Activated T-helper 1 cell treated with Interleukin-2 at 50 U/mL for 16 hours (primary cell): ENCODE results near the gene C9orf50.

Experiments used
- DNase-seq: peaks from one replicate; pipeline ENCODE4 v3.0.0-alpha.2; 2020; ENCODE audit warnings: low read depth

C9orf50 gene

GRCh38 chr9:129591916-129592315 lies 29.0 kb downstream of the C9orf50 start:
- DNase-seq, result no peak

DNA sequence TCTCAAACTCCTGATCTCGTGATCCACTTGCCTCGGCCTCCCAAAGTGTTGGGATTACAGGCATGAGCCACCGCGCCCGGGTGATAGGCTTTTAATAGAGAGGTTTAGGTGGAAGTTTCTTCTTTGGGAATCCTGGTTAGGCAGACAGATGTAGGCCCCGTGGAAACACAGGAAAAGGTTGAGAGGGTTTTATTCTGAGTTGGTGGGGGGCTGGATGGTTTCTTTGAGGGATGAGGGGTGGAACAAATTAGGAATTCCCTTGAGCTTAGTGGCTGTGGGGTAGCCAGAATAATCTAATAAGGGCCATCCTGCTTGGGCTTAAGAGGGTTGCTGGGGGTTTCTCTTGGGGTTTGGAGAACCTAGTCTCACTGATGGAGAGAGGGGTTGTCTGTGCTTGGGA lies 30.4 kb downstream of the C9orf50 start:
- DNase-seq, result no peak

GRCh38 chr9:129587487-129588262 lies 33.2 kb downstream of the C9orf50 start:
- DNase-seq, result no peak

GRCh38 chr9:129586685-129587084 lies 34.2 kb downstream of the C9orf50 start:
- no peak for DNase-seq

DNA sequence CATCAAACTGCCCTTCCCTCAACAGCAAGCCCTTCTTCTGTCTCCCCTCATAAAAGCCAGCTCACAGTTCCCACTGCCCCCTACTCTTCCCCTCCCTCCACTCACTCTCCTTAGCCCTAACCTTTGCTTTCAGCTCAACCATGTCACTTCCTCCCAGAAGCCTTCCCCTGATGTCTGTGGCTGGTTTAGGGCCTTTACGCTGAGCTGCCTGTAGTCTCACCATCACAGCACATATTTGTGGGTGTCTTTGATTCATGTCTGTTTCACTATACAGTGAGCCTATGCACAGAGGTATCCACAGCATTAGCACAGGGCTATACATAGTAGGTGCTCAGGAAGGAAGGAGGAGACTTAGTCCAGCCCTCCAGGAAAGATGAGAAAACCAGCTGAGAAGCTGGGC lies 34.7 kb downstream of the C9orf50 start:
- no peak for DNase-seq

DNA sequence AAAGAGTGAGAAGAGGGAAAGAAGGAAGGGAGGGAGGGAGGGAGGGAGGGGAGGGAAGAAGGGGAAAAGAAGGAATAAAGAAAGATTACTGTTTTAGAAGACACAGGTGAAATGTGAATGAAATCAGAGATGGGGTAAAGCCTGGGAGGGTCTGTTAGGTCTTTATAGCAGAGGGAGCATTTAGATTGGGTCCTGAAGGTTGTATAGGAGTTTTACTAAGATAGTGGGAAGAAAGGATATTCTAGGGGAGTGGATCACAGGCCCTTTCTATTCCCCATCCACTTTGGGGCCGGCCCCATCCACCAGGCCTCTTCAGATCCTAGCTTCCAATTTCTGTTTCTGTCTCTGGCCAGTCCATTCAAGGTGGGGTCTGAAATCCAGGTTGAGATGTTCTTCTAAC lies 35.5 kb downstream of the C9orf50 start:
- DNase-seq, result no peak

DNA sequence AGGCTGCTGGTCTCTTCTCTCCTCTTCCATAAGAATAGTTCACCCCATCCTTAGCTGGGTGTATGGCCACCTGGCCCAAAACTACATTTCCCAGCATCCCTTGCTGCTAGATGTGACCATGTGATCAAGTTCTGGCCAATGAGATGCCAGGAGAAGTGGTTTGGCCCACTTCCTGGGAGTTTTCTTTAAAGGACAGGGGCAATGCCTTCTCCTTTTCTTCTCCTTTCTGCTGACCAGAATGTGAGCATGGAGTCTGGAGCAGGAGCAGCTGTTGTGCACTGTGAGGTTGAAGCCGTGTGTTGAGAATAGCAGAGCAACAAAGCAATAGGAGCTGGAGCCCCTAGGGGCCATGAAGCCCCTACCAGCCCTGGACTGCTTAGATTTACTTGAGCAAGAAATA lies 36.8 kb downstream of the C9orf50 start:
- DNase-seq, result peak; percentile 23

DNA sequence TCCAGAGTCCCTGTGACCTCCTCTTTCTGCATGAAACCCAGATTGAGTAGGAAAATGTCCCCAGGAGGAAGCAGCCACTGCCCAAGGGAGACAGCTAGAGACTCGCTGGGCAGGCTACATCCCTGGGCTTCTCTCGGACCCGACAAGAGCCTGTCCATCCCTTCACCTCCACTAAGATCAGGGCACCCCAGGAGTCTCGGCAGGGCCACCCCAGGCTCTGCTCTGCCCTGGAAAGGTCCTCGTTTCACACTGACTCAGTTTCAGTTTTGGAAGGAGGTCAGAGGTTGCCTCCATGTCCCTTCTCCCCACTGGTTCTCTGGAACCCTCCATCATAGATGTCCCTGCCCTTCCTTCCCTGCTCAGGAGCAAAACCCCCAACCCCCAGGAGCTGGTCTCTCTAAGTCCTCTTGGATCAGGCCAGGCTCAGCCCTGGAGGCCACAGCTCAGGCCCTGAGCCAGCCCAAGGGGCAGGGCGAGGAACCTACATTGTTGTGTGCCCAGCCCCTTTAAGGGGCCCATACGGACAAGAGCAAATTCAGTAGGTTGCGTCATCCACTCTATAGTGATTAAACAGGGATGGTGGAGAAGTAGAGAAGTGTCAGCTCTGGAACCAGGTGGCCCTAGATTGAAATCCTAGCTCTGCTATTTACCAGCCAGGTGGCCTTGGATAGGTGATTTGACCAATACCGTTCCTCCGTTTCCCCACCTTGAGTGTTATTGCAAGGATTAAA lies 37.4 kb downstream of the C9orf50 start:
- DNase-seq, result no peak

DNA sequence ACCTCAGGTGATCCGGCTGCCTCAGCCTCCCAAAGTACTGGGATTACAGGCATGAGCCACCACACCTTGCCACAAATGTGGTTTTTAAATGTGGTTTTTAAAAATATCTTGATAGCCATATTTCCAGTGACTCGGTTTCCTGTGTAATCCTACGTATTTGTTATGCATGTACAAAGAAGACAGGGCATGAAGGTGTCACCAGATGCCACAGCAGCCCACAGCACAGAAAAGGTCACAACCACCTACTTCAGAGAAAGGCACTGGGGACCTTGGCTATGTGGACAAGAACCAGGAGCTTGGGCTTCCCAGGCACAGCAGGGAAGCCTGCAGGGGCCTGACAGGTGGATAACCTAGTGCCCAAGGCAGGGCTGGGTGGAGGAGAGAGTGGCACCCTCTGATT lies 38.0 kb downstream of the C9orf50 start:
- no peak for DNase-seq

DNA sequence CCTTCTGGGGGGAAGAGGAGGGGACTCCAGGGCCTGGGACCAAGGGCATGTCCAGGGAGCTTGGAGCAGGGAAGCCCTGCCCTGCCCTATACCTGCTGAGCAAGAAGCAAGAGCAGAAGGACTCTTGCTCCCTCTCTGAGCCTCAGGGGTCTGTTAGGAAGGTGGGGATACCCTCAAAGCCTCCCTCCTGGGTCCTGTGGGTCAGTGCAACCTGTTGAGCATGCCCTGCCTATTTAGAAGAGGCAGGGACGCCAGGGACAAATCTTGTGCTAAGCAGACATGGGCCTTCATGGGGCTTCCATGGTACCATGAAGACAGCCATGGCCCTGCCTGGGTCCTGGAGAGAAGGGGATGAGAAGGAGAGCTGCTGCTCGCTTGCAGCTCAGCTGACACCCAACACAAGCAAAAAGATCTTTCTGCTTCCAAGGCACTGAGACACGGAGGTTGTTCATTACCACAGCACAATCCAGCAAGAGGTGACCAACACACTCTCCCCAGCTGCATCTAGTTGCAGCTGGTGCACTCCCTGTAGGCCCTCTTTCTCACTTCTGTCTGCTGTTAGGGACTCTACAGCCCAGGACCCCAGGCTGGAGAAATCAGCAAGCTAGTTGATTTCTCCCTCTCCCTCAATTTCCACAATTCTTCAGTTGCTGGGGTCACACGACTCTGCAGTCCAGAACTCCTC lies 39.3 kb downstream of the C9orf50 start:
- no peak for DNase-seq

- DNase-seq, result no peak
These were observed 40.5 kb downstream of the C9orf50 start for GRCh38 chr9:129580211-129580915.

GRCh38 chr9:129579294-129579693 lies 41.6 kb downstream of the C9orf50 start:
- no peak for DNase-seq

- no peak for DNase-seq
These were observed 44.1 kb downstream of the C9orf50 start for GRCh38 chr9:129576546-129577543.

GRCh38 chr9:129575818-129576217 lies 45.1 kb downstream of the C9orf50 start:
- no peak for DNase-seq

DNA sequence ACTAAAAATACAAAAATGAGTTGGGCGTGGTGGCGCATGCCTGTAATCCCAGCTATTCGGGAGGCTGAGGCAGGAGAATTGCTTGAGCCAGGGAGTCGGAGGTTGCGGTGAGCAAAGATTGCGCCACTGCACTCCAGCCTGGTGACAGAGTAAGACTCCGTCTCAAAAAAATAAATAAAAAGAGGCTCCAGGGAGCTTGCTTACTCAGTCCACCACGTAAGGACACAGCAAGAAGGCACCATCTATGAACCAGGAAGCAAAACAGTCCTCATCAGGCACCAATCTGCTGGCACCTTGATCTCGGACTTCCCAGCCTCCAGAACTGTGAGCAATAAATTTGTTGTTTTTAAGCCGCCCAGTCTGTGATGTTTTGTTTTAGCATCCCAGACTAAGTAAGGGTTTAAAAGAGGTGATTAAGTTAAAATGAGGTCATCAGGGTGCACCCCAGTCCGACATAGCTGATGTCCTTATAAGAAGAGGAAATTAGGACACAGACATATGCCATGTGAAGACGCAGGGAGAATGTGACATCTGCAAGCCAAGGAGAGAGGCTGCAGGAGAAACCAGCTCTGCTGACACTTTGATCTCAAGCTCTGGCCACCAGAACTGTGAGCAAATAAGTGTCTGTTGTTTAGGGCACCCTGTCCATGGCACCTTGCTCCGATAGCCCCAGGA lies 45.9 kb downstream of the C9orf50 start:
- no peak for DNase-seq

DNA sequence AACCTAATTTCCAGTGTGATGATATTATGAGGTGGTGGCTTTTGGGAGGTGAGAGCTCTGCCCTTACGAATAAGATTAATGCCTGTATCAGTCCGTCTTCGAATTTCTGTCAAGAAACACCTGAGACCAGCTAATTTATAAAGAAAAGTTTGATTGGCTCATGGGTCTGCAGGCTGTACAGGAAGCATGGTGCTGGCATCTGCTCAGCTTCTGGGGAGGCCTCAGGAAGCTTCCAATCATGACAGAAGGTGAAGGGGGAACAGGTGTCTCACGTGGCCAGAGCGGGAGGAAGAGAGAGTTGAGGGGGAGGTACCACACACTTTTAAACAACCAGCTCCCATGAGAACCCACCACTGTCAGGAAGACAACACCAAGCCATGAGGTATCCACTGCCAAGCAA lies 46.9 kb downstream of the C9orf50 start:
- DNase-seq, result no peak

DNA sequence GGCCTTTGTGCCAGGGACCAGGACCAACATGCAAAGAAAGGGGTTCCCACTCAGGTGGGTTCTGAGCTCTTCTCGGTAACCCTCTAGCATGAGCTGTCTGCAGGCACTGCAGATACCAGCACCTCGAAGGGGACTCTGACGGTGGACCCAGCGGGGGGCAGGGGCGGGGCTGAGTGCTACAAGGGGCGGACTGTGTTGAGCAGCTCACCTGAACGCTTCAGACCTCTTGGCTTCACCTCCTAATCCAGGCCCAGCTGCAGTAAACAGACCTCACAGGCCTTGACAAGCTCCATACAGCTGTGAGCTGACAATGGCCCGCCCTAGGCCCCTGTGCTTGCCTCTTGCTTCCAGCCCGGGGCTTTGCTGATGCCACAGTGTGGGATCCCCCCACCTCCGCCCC lies 48.4 kb downstream of the C9orf50 start:
- DNase-seq, result no peak

DNA sequence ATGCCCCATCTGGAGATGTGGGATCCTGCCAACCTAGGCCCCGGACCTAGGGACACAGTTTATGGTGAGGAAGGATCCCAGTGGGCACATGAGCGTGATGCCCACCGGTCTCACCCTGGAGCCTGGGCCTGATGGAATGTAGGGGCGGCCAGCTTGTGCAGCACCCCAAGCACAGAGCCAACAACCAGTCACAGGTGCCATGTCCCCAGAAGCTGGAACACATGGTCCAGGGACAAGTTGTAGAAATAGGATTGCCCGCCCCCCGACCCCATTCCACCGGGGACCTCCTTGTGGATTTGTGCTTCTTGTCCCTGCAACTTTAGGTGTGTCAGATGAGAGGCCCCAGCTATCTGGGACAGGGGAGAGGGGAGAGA lies 48.9 kb downstream of the C9orf50 start:
- no peak for DNase-seq

DNA sequence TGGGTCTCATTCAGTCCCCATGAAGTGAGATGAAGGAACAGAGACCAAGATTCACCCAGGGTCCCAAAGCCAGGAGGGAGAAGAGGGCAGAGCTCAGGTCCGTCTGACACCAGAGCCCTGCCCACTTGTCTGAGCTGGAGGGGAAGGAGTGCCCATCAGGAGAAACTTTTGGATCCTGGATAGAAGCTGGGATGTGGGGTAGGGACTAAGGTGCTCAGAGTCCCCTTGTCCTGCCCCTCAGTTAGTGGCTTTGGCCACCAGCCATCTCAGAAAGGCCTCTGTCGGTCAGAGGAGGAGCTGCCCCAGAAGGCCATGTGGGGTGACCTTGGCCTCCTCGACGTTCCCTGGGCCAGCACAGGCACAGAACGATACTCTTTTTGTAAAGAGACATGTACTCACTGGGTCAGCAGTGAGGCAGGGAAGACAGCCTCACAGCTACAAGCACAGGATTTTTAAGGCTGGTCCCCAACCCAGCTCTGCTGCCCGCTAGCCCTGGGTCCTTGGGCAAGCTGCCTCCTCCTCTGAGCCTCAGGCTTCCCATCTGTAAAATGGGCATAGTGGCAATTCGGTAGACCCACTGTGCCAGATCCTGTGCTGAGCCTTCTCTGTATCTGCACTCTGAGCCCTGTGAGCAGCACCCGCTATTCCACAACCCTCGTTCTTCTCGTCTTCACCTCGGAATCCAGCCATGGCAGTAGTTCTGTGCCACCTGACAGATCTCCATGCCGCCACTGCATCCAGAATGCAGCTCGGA lies 49.4 kb downstream of the C9orf50 start:
- no peak for DNase-seq
